Activated CD8-positive, alpha-beta memory T cell treated with anti-CD3 and anti-CD28 coated beads, Interleukin-2, amount 50 U/mL, for 24 hours (primary cell): ENCODE data around the gene ENTREP3.

Source experiments
- DNase-seq: peaks from one replicate; pipeline ENCODE4 v3.0.0-alpha.2; 2020; ENCODE audit errors: extremely low read depth

ENTREP3 gene

DNA sequence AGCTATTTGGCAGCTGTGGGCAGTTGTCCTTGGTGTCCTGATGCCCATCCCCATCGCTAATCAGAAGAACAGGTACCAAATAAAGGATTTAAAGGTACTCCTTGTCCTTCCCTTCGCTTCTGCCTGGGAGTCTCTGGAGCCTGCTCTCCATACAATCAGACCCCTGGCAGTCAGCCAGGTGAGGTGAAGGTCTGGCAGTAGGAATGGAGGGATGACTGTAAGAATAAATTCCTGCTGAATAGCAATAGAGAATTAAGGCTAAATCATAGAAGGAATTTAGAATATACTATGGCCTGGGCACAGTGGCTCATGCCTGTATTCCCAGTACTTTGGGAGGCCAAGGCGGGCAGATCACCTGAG, 56.8 kb downstream of the ENTREP3 start:
- no peak for DNase-seq

DNA sequence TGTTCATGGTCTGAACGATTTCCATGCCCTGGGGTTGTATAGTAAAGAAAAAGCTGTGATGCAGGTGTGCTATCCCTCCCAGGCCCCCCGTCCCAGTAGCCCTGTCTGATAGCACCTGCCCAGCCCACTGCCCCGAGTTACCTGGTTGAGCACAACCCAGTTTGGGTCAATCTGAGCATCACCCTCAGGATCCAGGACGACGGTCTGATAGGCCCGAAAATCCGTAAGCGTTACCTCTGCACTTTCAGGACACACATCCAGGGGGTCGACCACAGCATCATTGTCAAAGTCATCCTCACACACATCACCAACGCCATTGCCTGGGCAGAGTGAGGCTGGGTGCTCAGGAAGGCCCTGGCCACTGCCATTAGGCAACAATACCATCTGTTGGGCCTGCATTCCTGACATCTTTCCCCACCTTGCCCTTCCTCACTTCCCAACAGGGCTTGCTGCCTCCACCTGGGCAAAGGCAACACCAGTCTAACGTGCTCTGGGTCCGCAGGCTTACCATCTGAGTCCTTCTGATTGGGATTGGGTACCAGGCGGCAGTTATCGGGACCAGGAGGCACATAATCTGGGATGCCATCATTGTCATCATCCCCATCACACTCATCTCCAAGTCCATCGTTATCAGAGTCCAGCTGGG, 57.3 kb downstream of the ENTREP3 start:
- DNase-seq = no peak
